A549 (cell line): Measurements from ENCODE around the gene RGSL1. TPM values are rescaled to one million over a fixed set of nuclear protein-coding genes. Genes with fewer than 3 reads are reported as not detected.
"Not testable (repeated sequence)": the region's sequence is repeated elsewhere in the genome, so short reads cannot be mapped to it uniquely, and the experiment has no call there.

Experiments
- ATAC-seq, 2 experiments: fragments of 200-7000 bp in 1 of 2; fragments of >200 bp in 1 of 2; cut with Nextera tagmentation in 1 of 2; cut with Tn5 transposase in 1 of 2; 3 replicates each; pipeline versions ENCODE4 v1.8.0 to v1.9.1; 2018 to 2020; ENCODE audit warnings: mild to moderate bottlenecking in 1 of 2, moderate library complexity in 1 of 2
- CTCF ChIA-PET: fragments of 300-600 bp; sonication (Branson Sonifier 250); formaldehyde crosslinking; extraction: SDS; loops from one replicate; lab custom pipeline; 2021; ENCODE audit warnings: antibody characterized with exemption, inconsistent platforms; lab: Yijun Ruan, JAX
- POLR2A ChIA-PET: fragments of 350-600 bp; formaldehyde crosslinking; extraction: SDS; loops from one replicate; lab custom pipeline; 2021; ENCODE audit warnings: antibody characterized with exemption, inconsistent platforms; lab: Yijun Ruan, JAX
- DNase-seq, 2 experiments: peaks; one replicate each; pipeline versions ENCODE4 v3.0.0 to v3.0.0-alpha.2; 2011 to 2016; ENCODE audit warnings: low read depth in 1 of 2, low spot score in 1 of 2
- FAIRE-seq: peaks from 2 replicates; lab custom pipeline; 2011; peaks lifted over from hg19 to GRCh38; lab: Jason Lieb, UNC
- H3K27ac ChIP-seq, 2 experiments: fragments of >200 bp; sonication (Bioruptor Twin); formaldehyde crosslinking; 3 replicates each; pipeline ENCODE4 v1.5.1; 2016 to 2017
- H3K4me1 ChIP-seq: fragments of >200 bp; sonication (Bioruptor Twin); formaldehyde crosslinking; 3 replicates; pipeline ENCODE4 v1.6.1; 2016
- H3K4me2 ChIP-seq: fragments of >200 bp; sonication (Bioruptor Twin); formaldehyde crosslinking; 3 replicates; pipeline ENCODE4 v1.6.1; 2016
- H3K4me3 ChIP-seq: fragments of >200 bp; sonication (Bioruptor Twin); formaldehyde crosslinking; 3 replicates; pipeline ENCODE4 v1.5.1; 2016
- H3K9me3 ChIP-seq: fragments of >200 bp; sonication (Bioruptor Twin); formaldehyde crosslinking; 3 replicates; pipeline ENCODE4 v1.6.1; 2016
- CBX8 ChIP-seq: fragments of 200-600 bp; sonication (generic); IDR thresholded peaks from 2 replicates; pipeline ENCODE4 v1.6.1; 2016
- CHD2 ChIP-seq: fragments of 150-350 bp; IDR thresholded peaks from 2 replicates; pipeline ENCODE4 v1.6.1; 2014; ENCODE audit warnings: low read length; ENCODE audit not compliant: partially characterized antibody
- CHD4 ChIP-seq: fragments of 200-600 bp; sonication (generic); IDR thresholded peaks from 2 replicates; pipeline ENCODE4 v1.6.1; 2016; ENCODE audit warnings: antibody characterized with exemption, mild to moderate bottlenecking, borderline replicate concordance
- FOSL2 ChIP-seq, 2 experiments: fragments of 450-650 bp in 1 of 2; fragments of >200 bp in 1 of 2; sonication (Bioruptor Twin) in 1 of 2; formaldehyde crosslinking; IDR thresholded peaks; 2 replicates each; pipeline versions ENCODE4 v1.5.0 to v1.6.1; 2016 to 2020; ENCODE audit warnings: mild to moderate bottlenecking in 1 of 2, moderate library complexity in 1 of 2
- HEYL ChIP-seq: fragments of 250-450 bp; sonication (Bioruptor Pico); IDR thresholded peaks from 2 replicates; pipeline ENCODE4 v1.8.0; 2021; ENCODE audit warnings: mild to moderate bottlenecking, moderate library complexity
- HOXB13 ChIP-seq: fragments of 250-450 bp; sonication (Bioruptor Pico); IDR thresholded peaks from 2 replicates; pipeline ENCODE4 v1.5.0; 2020; ENCODE audit warnings: low read depth, mild to moderate bottlenecking, moderate library complexity
- JUN ChIP-seq, 2 experiments: fragments of >200 bp; sonication (Bioruptor Twin); formaldehyde crosslinking; IDR thresholded peaks; 2 replicates in 1 of 2; 3 replicates in 1 of 2; pipeline ENCODE4 v1.6.1; 2016 to 2017
- JUNB ChIP-seq: fragments of >200 bp; sonication (Bioruptor Twin); formaldehyde crosslinking; IDR thresholded peaks from 2 replicates; pipeline ENCODE4 v1.6.1; 2016
- MAFK ChIP-seq: fragments of 450-650 bp; IDR thresholded peaks from 2 replicates; pipeline ENCODE4 v1.6.1; 2014; ENCODE audit not compliant: partially characterized antibody
- MYC ChIP-seq: IDR thresholded peaks from 2 replicates; pipeline ENCODE4 v1.6.1; 2012; ENCODE audit warnings: mild to moderate bottlenecking, inconsistent platforms, low read length, improper control_type of control experiment, borderline replicate concordance
- NR3C1 ChIP-seq: fragments of >200 bp; sonication (Bioruptor Twin); formaldehyde crosslinking; IDR thresholded peaks from 3 replicates; pipeline ENCODE4 v1.6.1; 2017
- RAD21 ChIP-seq, 2 experiments: fragments of >200 bp in 1 of 2; sonication (Bioruptor Twin) in 1 of 2; formaldehyde crosslinking in 1 of 2; IDR thresholded peaks in 1 of 2; conservative IDR thresholded peaks in 1 of 2; 2 replicates in 1 of 2; 3 replicates in 1 of 2; pipeline ENCODE4 v1.6.1; 2012 to 2018; ENCODE audit warnings: inconsistent platforms in 1 of 2
- RNF2 ChIP-seq: fragments of 200-600 bp; sonication (generic); IDR thresholded peaks from 2 replicates; pipeline ENCODE4 v1.6.1; 2016; ENCODE audit warnings: low read depth, mild to moderate bottlenecking, antibody characterized with exemption, moderate library complexity, borderline replicate concordance
- SMC3 ChIP-seq: fragments of >200 bp; sonication (Bioruptor Twin); formaldehyde crosslinking; IDR thresholded peaks from 3 replicates; pipeline ENCODE4 v1.6.1; 2018; ENCODE audit warnings: inconsistent platforms
- WGBS: methylation state at CpG from one replicate; pipeline ENCODE4 v1.1.6; 2017; ENCODE audit errors: missing lambda C conversion rate; 5-methylcytosine and 5-hydroxymethylcytosine counted together
- polyA plus RNA-seq, 4 experiments: library from polyadenylated mRNA; depleted of rRNA in 3 of 4; stranded (reverse); fragments of >200 nt; fragmentation: RNase III in 1 of 4; extraction: RNeasy Plus Mini Kit Qiagen cat#74134 plus additional on column Dnase treatment in 1 of 4; gene quantifications; 2 replicates in 3 of 4; 3 replicates in 1 of 4; pipeline ENCODE4 v1.2.3, GENCODE V29; 2011 to 2017
- TF ChIP-seq, protein P1 (sequence below): IDR thresholded peaks from 2 replicates; pipeline ENCODE4 v1.6.1; 2012; ENCODE audit warnings: low read depth, borderline replicate concordance
- TF ChIP-seq, protein P2 (sequence below): fragments of 250-450 bp; sonication (Bioruptor Pico); IDR thresholded peaks from 2 replicates; pipeline ENCODE4 v1.5.0; 2021; ENCODE audit warnings: mild to moderate bottlenecking, moderate library complexity, borderline replicate concordance
- TF ChIP-seq, protein P3 (sequence below): fragments of 250-450 bp; sonication (Bioruptor Pico); IDR thresholded peaks from 2 replicates; pipeline ENCODE4 v1.5.0; 2020; ENCODE audit warnings: low read depth, mild to moderate bottlenecking, moderate library complexity
- TF ChIP-seq, protein P4 (sequence below): IDR thresholded peaks from 2 replicates; pipeline ENCODE4 v1.6.1; 2012
- TF ChIP-seq, protein P5 (sequence below): fragments of >200 bp; sonication (Bioruptor Twin); formaldehyde crosslinking; IDR thresholded peaks from 3 replicates; pipeline ENCODE4 v1.5.1; 2016

The RGSL1 gene
- polyA plus RNA-seq, 2 of the 4 experiments (the other 2 are of a cell fraction), result not detected

DNA sequence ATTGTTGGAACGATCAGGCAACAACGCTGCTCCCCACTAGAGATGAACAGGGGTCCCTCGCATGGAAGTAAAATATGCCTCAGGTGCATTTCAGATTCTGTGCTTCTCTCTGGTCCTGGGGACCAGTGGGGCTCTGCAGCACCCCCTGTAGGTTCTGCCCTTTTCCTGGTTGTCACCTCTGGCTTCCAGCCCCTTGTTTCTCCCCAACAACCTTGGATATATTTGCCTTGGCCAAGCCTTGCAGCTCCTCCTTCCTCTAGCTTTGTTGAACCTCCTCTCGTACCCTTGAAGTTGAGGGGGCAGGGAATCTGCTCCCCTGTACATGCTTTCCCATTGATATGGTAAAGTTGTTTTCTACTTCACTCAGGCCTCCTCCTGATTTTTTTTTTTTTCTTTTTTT lies 5.4 kb upstream of the RGSL1 start:
- TF ChIP-seq CHD4 (no peak), CHD2 (no peak), CBX8 (no peak), HOXB13 (no peak)
- TF ChIP-seq, protein P1, sequence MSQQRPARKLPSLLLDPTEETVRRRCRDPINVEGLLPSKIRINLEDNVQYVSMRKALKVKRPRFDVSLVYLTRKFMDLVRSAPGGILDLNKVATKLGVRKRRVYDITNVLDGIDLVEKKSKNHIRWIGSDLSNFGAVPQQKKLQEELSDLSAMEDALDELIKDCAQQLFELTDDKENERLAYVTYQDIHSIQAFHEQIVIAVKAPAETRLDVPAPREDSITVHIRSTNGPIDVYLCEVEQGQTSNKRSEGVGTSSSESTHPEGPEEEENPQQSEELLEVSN, result no peak
- no peaks in the 10 kb centered on the region for H3K4me1 ChIP-seq
- ATAC-seq, result no peak
- no peak for FAIRE-seq
- CTCF ChIA-PET, result interaction anchor here (0.8 to 1.6 kb wide), 5 partner anchors 13 to 342 kb away, joined by 3 to 7 read pairs (median 4); no protein-coding TSS in a partner anchor
- WGBS, result 43% methylated on average over 4 of the region's 4 CpGs
- H3K4me3 ChIP-seq, result no peak overlapping the region
- POLR2A ChIA-PET, result no interaction called here
- no peaks in the 10 kb centered on the region for H3K9me3 ChIP-seq
- no peak overlapping the region for H3K27ac ChIP-seq
- no peak overlapping the region for H3K4me2 ChIP-seq
- no peak for DNase-seq

DNA sequence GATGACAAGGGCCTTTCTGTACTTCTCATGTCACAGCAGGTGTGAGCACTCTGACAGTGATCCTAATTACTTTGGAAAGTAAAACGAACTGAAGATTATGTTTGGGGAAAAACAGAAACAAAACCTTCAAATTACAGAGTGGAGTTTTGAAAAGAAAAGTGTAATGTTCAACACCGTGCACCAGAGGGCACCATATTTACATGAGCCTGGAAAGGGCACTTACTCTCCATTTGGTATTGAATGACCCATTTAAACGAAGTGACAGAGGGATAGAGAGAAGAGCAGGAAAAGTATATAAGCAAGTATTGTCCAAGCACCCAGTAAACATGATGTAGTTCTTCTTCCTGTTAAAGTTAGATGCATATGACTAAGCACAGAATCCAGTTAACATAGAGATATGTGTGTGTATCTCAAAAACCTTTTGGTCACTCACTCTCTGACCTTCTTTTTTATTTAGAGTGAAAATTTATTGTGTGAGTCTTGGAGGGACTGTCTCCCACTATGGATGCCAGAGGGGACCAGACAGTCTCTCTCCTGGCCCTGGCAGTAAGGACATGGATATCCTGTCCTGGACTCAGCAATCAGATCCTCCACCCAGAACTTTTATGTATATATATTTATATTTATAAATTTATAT lies 3.8 kb upstream of the RGSL1 start:
- H3K4me3 ChIP-seq, result no peak overlapping the region
- DNase-seq, result peak; percentile 53 to 55
- peak overlapping the region; percentile 35; the same call in 1 of the 3 replicates for H3K4me2 ChIP-seq
- WGBS, result 0% methylated on average over 3 of the region's 3 CpGs
- FAIRE-seq, result peak; percentile 46
- no peak overlapping the region for H3K27ac ChIP-seq
- POLR2A ChIA-PET, result no interaction called here
- CTCF ChIA-PET, result interaction anchor here (0.7 kb wide), 1 partner anchor 67 kb away, joined by 3 read pairs; no protein-coding TSS in a partner anchor
- ATAC-seq, result peak; percentile 70 to 84; a peak in 4 of 6 replicates
- TF ChIP-seq JUNB (no peak), SMC3 (peak; percentile 59; the same call in 2 of the 3 replicates), NR3C1 (no peak), RAD21 (conservative IDR thresholded peaks at IDR 0.05 in 1 of 2, IDR thresholded peaks at IDR 0.05 in 1 of 2) (peak; percentile 65), RNF2 (no peak), HEYL (CRISPR knock-in tag) (no peak), FOSL2 (IDR thresholded peaks at IDR 0.05) (no peak), FOSL2 (CRISPR knock-in tag; IDR thresholded peaks at IDR 0.05) (no peak), MYC (no peak), JUN (IDR thresholded peaks at IDR 0.05) (no peak), MAFK (no peak)
- TF ChIP-seq, protein P2, sequence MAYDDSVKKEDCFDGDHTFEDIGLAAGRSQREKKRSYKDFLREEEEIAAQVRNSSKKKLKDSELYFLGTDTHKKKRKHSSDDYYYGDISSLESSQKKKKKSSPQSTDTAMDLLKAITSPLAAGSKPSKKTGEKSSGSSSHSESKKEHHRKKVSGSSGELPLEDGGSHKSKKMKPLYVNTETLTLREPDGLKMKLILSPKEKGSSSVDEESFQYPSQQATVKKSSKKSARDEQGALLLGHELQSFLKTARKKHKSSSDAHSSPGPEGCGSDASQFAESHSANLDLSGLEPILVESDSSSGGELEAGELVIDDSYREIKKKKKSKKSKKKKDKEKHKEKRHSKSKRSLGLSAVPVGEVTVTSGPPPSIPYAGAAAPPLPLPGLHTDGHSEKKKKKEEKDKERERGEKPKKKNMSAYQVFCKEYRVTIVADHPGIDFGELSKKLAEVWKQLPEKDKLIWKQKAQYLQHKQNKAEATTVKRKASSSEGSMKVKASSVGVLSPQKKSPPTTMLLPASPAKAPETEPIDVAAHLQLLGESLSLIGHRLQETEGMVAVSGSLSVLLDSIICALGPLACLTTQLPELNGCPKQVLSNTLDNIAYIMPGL (CRISPR knock-in tag), result no peak
- TF ChIP-seq, protein P3, sequence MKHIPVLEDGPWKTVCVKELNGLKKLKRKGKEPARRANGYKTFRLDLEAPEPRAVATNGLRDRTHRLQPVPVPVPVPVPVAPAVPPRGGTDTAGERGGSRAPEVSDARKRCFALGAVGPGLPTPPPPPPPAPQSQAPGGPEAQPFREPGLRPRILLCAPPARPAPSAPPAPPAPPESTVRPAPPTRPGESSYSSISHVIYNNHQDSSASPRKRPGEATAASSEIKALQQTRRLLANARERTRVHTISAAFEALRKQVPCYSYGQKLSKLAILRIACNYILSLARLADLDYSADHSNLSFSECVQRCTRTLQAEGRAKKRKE (CRISPR knock-in tag), result no peak
- TF ChIP-seq, protein P4, sequence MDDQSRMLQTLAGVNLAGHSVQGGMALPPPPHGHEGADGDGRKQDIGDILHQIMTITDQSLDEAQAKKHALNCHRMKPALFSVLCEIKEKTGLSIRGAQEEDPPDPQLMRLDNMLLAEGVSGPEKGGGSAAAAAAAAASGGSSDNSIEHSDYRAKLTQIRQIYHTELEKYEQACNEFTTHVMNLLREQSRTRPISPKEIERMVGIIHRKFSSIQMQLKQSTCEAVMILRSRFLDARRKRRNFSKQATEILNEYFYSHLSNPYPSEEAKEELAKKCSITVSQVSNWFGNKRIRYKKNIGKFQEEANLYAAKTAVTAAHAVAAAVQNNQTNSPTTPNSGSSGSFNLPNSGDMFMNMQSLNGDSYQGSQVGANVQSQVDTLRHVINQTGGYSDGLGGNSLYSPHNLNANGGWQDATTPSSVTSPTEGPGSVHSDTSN, result no peak
- TF ChIP-seq, protein P5, sequence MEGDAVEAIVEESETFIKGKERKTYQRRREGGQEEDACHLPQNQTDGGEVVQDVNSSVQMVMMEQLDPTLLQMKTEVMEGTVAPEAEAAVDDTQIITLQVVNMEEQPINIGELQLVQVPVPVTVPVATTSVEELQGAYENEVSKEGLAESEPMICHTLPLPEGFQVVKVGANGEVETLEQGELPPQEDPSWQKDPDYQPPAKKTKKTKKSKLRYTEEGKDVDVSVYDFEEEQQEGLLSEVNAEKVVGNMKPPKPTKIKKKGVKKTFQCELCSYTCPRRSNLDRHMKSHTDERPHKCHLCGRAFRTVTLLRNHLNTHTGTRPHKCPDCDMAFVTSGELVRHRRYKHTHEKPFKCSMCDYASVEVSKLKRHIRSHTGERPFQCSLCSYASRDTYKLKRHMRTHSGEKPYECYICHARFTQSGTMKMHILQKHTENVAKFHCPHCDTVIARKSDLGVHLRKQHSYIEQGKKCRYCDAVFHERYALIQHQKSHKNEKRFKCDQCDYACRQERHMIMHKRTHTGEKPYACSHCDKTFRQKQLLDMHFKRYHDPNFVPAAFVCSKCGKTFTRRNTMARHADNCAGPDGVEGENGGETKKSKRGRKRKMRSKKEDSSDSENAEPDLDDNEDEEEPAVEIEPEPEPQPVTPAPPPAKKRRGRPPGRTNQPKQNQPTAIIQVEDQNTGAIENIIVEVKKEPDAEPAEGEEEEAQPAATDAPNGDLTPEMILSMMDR, result peak; percentile 73
- no peaks in the 10 kb centered on the region for H3K9me3 ChIP-seq
- no peaks in the 10 kb centered on the region for H3K4me1 ChIP-seq

DNA sequence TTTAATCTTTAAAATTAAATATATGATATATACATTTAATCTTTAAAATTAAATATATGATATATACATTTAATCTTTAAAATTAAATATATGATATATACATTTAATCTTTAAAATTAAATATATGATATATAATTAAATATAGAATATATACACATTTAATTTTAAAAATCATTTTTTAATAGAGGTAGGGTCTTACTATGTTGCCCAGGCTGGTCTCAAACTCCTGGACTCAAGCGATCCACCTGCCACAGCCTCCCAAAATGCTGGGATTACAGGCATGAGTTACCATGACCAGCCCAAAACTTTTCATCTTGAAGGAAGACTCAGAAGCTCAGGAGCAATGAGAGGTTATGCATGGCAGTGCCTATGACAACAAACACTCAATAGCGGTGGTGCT lies 2.8 kb upstream of the RGSL1 start:
- H3K4me2 ChIP-seq, DNase-seq, H3K27ac ChIP-seq, H3K4me3 ChIP-seq, POLR2A ChIA-PET, H3K4me1 ChIP-seq, ATAC-seq, FAIRE-seq, H3K9me3 ChIP-seq: not testable (repeated sequence)
- 41% methylated on average over 2 of the region's 2 CpGs for whole genome bisulfite sequencing
- CTCF ChIA-PET, result interaction anchor here (0.6 to 1.2 kb wide), 2 partner anchors 28 to 335 kb away, joined by 3 read pairs; no protein-coding TSS in a partner anchor
